NCI-H2196 treated with DMSO at 0.1 percent for 48 hours (cell line): Measurements from ENCODE around the gene TACC3.
A peak's percentile ranks its signal among the peaks of the same experiment; 100 is the strongest.

ENCODE experiments used
- DNase-seq: peaks from one replicate; lab custom pipeline; 2025; ENCODE audit not compliant: unreplicated experiment; lab: John Stamatoyannopoulos, UW

Gene TACC3

GRCh38 chr4:1721003-1721665 is at the start of gene TACC3, which contains the start of gene TMEM129:
TSS of gene TACC3 (plus strand) at chr4:1721521. CDS start at chr4:1723422, 1,901 bp downstream.
TSS of gene TMEM129 (minus strand) at chr4:1721323. CDS start at chr4:1720837, 486 bp downstream.
- DNase-seq = peak; percentile 95

- DNase-seq = no peak
These were observed 47.6 kb upstream of the TACC3 start for GRCh38 chr4:1673671-1674070.

GRCh38 chr4:1674682-1675081 is 46.6 kb upstream of the TACC3 start:
- DNase-seq = no peak

- no peak for DNase-seq
These were observed 46.1 kb upstream of the TACC3 start for GRCh38 chr4:1675136-1675801.

GRCh38 chr4:1675802-1676137 is 45.6 kb upstream of the TACC3 start:
- DNase-seq = no peak

- DNase-seq = no peak
These were observed 44.5 kb upstream of the TACC3 start for GRCh38 chr4:1676605-1677525.

GRCh38 chr4:1678244-1678643 is 43.1 kb upstream of the TACC3 start:
- DNase-seq = no peak

GRCh38 chr4:1682860-1683259 is 38.5 kb upstream of the TACC3 start:
- no peak for DNase-seq

- no peak for DNase-seq
These were observed 38.0 kb upstream of the TACC3 start for GRCh38 chr4:1683261-1683735.

- DNase-seq = peak; percentile 83
These were observed 37.4 kb upstream of the TACC3 start, which contains the start of gene FAM53A for GRCh38 chr4:1683736-1684505. TSS of gene FAM53A (minus strand) at chr4:1684313. CDS start at chr4:1668741, 15,572 bp downstream.

- no peak for DNase-seq
These were observed 36.7 kb upstream of the TACC3 start for GRCh38 chr4:1684506-1685234.

GRCh38 chr4:1685235-1686150 is 35.8 kb upstream of the TACC3 start:
- DNase-seq = no peak

GRCh38 chr4:1686440-1687036 is 34.8 kb upstream of the TACC3 start:
- no peak for DNase-seq

- DNase-seq = no peak
These were observed 30.6 kb upstream of the TACC3 start for GRCh38 chr4:1690698-1691097.

- no peak for DNase-seq
These were observed 29.5 kb upstream of the TACC3 start for GRCh38 chr4:1691737-1692373.

- peak; percentile 79 for DNase-seq
These were observed 28.0 kb upstream of the TACC3 start for GRCh38 chr4:1693131-1693896.

- no peak for DNase-seq
These were observed 25.4 kb upstream of the TACC3 start for GRCh38 chr4:1695913-1696312.
